Astrocyte of the cerebellum (primary cell): ENCODE data around the gene PLCL1.

Experiments used
- DNase-seq: peaks from one replicate; pipeline ENCODE4 v3.0.0-alpha.2; 2011; ENCODE audit warnings: low read depth
- H3K4me3 ChIP-seq: 2 replicates; pipeline ENCODE4 v1.5.1; 2011; ENCODE audit warnings: mild to moderate bottlenecking, low read depth, low read length, moderate library complexity
- in situ Hi-C: cut with HindIII; loops from 2 replicates; pipeline ENCODE4 v1.10.0; 2017; ENCODE audit warnings: low sequenced_read_pairs
- TF ChIP-seq, protein P1 (sequence below): IDR thresholded peaks from 2 replicates; pipeline ENCODE4 v1.5.1; 2012; ENCODE audit warnings: low read length, low read depth, moderate library complexity, mild to moderate bottlenecking; ENCODE audit errors: missing control alignments

Gene PLCL1

GRCh38 chr2:197839327-197839726, 34.9 kb downstream of the PLCL1 start:
- in situ Hi-C loops = no loop called here
- no peak for DNase-seq
- no peak overlapping the region for H3K4me3 ChIP-seq
- TF ChIP-seq, protein P1, sequence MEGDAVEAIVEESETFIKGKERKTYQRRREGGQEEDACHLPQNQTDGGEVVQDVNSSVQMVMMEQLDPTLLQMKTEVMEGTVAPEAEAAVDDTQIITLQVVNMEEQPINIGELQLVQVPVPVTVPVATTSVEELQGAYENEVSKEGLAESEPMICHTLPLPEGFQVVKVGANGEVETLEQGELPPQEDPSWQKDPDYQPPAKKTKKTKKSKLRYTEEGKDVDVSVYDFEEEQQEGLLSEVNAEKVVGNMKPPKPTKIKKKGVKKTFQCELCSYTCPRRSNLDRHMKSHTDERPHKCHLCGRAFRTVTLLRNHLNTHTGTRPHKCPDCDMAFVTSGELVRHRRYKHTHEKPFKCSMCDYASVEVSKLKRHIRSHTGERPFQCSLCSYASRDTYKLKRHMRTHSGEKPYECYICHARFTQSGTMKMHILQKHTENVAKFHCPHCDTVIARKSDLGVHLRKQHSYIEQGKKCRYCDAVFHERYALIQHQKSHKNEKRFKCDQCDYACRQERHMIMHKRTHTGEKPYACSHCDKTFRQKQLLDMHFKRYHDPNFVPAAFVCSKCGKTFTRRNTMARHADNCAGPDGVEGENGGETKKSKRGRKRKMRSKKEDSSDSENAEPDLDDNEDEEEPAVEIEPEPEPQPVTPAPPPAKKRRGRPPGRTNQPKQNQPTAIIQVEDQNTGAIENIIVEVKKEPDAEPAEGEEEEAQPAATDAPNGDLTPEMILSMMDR = no peak

GRCh38 chr2:197839856-197840255, 35.5 kb downstream of the PLCL1 start:
- no peak overlapping the region for H3K4me3 ChIP-seq
- no peak for DNase-seq
- TF ChIP-seq, protein P1 = no peak
- in situ Hi-C loops = no loop called here

DNA sequence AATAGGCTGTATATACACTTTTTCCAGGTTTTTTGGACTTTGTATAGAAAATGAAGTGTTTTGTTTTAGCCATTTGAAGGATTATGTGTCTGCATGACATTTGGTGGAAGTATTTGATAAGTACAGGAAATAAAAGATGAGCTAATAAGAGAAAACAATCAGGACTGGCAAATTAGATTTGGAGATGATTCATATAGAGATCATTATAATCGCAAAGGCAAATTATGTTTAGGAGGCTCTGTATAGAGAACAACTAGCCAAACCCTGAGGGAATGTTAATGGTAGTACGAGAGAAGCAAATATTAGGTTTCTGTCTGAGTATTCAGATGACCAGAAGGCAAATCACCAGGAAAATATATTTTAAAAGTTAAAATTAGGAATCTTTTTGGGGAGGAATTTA, 41.7 kb downstream of the PLCL1 start:
- in situ Hi-C loops = no loop called here
- DNase-seq = no peak

GRCh38 chr2:197846777-197847176, 42.4 kb downstream of the PLCL1 start:
- no peak for DNase-seq
- H3K4me3 ChIP-seq = no peak overlapping the region
- in situ Hi-C loops = no loop called here
- TF ChIP-seq, protein P1 = no peak

More for the DNA sequence above, 41.7 kb downstream of the PLCL1 start:
- TF ChIP-seq, protein P1 = no peak
- H3K4me3 ChIP-seq = no peak overlapping the region

- TF ChIP-seq, protein P1 = no peak
- no peak for DNase-seq
- no peak overlapping the region for H3K4me3 ChIP-seq
- in situ Hi-C loops = no loop called here
Measured at GRCh38 chr2:197847651-197848401, 43.4 kb downstream of the PLCL1 start.

- in situ Hi-C loops = no loop called here
Measured at GRCh38 chr2:197848602-197849001, 44.2 kb downstream of the PLCL1 start.

More at GRCh38 chr2:197848602-197849001, 44.2 kb downstream of the PLCL1 start:
- no peak for DNase-seq
- TF ChIP-seq, protein P1 = no peak
- H3K4me3 ChIP-seq = no peak overlapping the region
